Right atrium auricular region (tissue), 2 donors: ENCODE measurements around the gene TMEM163. TPM values are rescaled to one million over a fixed set of nuclear protein-coding genes. Genes with fewer than 3 reads are reported as not detected.
A peak's percentile ranks its signal among the peaks of the same experiment; 100 is the strongest.

Experiments
- DNase-seq: peaks from one replicate; pipeline ENCODE4 v3.0.0-alpha.2; 2019; ENCODE audit warnings: low spot score
- H3K27ac ChIP-seq, 2 donors: fragments of 200-600 bp; sonication (generic); 1 replicate in 1 of 2; 2 replicates in 1 of 2; pipeline ENCODE4 v1.5.1; 2016 to 2019
- H3K27me3 ChIP-seq, 2 donors: fragments of 200-600 bp; sonication (generic); one replicate each; pipeline versions ENCODE4 v1.5.1 to v1.6.0; 2017 to 2019
- H3K36me3 ChIP-seq: fragments of 200-600 bp; sonication (generic); one replicate; pipeline ENCODE4 v1.5.1; 2016
- H3K4me1 ChIP-seq, 2 donors: fragments of 200-600 bp; sonication (generic); one replicate each; pipeline versions ENCODE4 v1.5.1 to v1.6.0; 2017 to 2019
- H3K4me3 ChIP-seq, 2 donors: fragments of 200-600 bp; sonication (generic); 1 replicate in 1 of 2; 2 replicates in 1 of 2; pipeline ENCODE4 v1.5.1; 2017 to 2019; ENCODE audit warnings: mild to moderate bottlenecking in 1 of 2, moderate library complexity in 1 of 2
- H3K9me3 ChIP-seq, 2 donors: fragments of 200-600 bp; sonication (generic); one replicate each; pipeline ENCODE4 v1.5.1; 2019
- total RNA-seq, 2 donors: library from RNA; depleted of rRNA; stranded (reverse); fragments of >200 nt; gene quantifications; one replicate each; pipeline ENCODE4 v1.1.0, GENCODE V29; 2016
- TF ChIP-seq, protein P1 (sequence below), 2 donors: fragments of 200-600 bp; sonication (generic); IDR thresholded peaks; one replicate each; pipeline ENCODE4 v1.5.1; 2019; ENCODE audit warnings: antibody characterized with exemption in 2 of 2

TMEM163 gene
- total RNA-seq, 2 donors from 2014 or later, result 3.1 to 8.9 TPM

DNA sequence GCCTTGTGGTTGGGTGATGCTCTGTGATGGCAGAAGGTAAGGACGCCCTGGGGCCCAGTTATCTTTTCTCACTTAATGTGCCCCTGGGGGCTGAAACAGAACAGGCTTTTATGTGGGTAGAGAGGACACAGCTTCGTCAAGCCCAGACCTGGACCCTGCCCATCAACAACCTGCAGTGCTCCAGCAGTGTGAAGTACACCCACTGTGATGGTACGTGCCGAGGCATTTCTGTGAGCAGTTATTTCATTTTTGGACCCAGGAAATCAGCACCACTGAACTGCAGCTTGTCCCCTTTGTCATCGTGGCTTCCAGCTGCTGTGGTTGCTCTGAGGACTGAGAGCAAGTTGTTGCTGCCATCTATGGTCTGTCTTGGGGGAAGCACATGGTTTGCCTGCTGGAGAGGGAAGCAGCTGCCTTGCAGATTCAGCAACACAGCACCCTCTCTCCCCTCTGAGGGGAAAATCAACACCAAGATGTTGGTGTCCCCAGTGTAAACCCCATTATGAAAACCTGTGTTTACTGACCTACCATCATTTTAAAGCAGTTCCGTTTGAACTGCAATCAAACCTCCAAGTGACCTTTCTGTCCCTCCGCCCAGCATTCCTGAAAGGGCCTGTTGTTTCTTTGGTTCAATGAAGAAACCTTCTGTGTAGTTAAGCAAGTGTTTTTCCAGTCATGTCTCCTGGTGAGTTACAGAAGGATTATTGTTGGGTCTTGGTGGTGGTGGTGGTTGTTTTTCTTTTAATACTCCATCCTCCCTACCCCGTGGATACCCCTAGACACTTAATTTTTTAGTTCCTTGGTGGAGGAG is 306.8 kb downstream of the TMEM163 start:
- peaks cover 0 to 48% of the 10 kb centered on the region in 2 donors for H3K4me1 ChIP-seq
- no peak overlapping the region for H3K4me3 ChIP-seq
- peak; percentile 82 for DNase-seq
- H3K9me3 ChIP-seq, result no peaks in the 10 kb centered on the region
- TF ChIP-seq, protein P1, sequence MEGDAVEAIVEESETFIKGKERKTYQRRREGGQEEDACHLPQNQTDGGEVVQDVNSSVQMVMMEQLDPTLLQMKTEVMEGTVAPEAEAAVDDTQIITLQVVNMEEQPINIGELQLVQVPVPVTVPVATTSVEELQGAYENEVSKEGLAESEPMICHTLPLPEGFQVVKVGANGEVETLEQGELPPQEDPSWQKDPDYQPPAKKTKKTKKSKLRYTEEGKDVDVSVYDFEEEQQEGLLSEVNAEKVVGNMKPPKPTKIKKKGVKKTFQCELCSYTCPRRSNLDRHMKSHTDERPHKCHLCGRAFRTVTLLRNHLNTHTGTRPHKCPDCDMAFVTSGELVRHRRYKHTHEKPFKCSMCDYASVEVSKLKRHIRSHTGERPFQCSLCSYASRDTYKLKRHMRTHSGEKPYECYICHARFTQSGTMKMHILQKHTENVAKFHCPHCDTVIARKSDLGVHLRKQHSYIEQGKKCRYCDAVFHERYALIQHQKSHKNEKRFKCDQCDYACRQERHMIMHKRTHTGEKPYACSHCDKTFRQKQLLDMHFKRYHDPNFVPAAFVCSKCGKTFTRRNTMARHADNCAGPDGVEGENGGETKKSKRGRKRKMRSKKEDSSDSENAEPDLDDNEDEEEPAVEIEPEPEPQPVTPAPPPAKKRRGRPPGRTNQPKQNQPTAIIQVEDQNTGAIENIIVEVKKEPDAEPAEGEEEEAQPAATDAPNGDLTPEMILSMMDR (IDR thresholded peaks at IDR 0.05), result peak; percentile 64 to 77
- H3K27ac ChIP-seq, result peak overlapping the region; percentile 71 to 80
- H3K27me3 ChIP-seq, result no peaks in the 10 kb centered on the region
- no peaks in the 10 kb centered on the region for H3K36me3 ChIP-seq

DNA sequence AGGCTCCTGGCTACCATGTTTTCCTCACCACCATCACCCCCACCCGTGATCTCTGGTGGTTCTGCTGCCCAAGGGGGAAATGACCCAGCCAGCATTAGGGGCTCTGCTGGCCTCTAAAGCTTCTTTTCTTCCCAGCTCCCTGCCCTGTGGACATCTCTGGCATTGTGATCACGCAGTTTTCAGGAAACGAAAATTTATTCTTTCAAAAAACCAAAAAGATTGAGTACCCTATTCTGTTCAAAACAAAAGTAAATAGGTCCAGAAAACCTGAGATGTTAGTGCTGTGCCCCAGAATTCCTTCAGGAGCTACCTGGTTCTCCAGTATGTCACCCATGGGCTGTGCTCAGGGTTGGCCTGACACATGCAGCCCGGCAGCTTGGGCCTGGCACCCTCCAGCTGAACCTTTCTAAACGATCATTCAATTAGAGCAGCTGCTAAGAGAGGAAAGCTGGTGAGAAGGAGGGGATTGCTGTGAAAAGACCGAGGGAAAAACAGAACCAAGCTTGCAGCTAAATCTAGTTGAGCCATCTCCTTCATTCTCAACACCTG is 307.4 kb downstream of the TMEM163 start:
- peak overlapping the region; percentile 71 to 80 for H3K27ac ChIP-seq
- H3K9me3 ChIP-seq, result no peaks in the 10 kb centered on the region
- H3K27me3 ChIP-seq, result no peaks in the 10 kb centered on the region
- DNase-seq, result no peak
- TF ChIP-seq, protein P1 (IDR thresholded peaks at IDR 0.05), result no peak
- no peak overlapping the region for H3K4me3 ChIP-seq
- H3K36me3 ChIP-seq, result no peaks in the 10 kb centered on the region
- peaks cover 0 to 48% of the 10 kb centered on the region in 2 donors for H3K4me1 ChIP-seq

DNA sequence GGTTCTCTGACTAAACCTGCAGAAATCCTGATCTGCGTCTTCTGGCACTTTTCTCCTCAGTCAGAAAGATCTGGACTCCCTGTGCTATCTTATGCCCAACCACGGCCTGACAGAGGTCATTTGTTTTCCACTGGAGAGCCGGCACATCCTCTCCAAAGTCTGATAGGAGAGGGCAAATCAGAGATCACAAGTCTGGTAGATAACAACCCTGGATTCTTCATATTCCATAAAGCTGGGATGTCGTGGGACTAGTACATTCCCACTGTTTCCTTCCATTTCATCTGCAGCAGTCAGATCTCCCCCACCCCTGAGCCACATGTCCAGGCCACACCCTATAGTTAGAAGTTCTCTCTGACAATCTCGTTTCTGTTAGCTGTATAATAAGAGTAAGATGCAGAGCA is 308.0 kb downstream of the TMEM163 start:
- Histone ChIP-seq H3K4me1 (peaks cover 0 to 48% of the 10 kb centered on the region in 2 donors), H3K27ac (peak overlapping the region; percentile 71 to 80), H3K9me3 (no peaks in the 10 kb centered on the region), H3K4me3 (no peak overlapping the region), H3K27me3 (no peaks in the 10 kb centered on the region), H3K36me3 (no peaks in the 10 kb centered on the region)
- DNase-seq, result no peak
- TF ChIP-seq, protein P1 (IDR thresholded peaks at IDR 0.05), result no peak

DNA sequence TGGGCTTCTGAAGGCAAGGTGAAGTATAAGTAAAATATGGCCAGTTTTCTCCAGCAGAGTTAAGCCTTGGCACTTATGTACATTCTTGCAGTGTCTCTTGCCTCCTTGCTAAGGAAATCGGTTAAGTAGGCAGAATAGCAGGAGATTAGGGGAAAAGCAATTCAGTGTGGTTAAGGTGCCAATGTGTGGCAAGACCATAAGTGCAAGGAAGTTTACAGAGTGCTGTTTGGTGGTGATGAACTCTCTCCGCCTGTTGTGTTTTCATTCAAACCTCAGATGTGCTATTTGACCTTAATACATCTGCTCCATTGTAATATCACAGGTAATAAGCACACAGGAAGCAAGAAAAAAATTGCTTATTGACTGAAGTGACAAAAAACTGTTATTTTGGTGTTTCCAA is 308.8 kb downstream of the TMEM163 start:
- Histone ChIP-seq H3K4me1 (peaks cover 0 to 48% of the 10 kb centered on the region in 2 donors), H3K27me3 (no peaks in the 10 kb centered on the region), H3K36me3 (no peaks in the 10 kb centered on the region), H3K27ac (peak overlapping the region; percentile 71 to 80), H3K4me3 (no peak overlapping the region), H3K9me3 (no peaks in the 10 kb centered on the region)
- TF ChIP-seq, protein P1 (IDR thresholded peaks at IDR 0.05), result no peak
- no peak for DNase-seq

DNA sequence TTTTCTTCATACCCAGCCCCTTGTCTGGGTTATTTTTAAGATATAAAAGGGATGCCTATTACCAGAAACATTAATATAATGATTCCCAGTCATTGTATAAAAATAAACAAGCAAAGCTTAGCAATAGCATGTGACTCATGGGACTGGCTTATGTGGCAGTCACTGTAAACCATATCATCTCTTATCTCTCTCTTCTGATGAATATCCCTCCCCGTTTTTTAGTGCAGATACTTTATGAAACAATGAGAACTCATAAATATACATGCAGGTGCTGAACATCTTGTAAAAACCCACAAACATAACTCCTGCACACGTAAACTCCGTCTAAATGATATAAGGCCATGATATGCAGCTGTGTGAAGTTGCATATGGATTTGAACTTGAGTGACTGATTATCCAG is 310.0 kb downstream of the TMEM163 start:
- TF ChIP-seq, protein P1 (IDR thresholded peaks at IDR 0.05), result no peak
- Histone ChIP-seq H3K36me3 (no peaks in the 10 kb centered on the region), H3K27me3 (no peaks in the 10 kb centered on the region), H3K27ac (peak overlapping the region; percentile 46 to 80), H3K4me3 (no peak overlapping the region), H3K9me3 (no peaks in the 10 kb centered on the region), H3K4me1 (peaks cover 0 to 48% of the 10 kb centered on the region in 2 donors)
- DNase-seq, result no peak
